HCEC 1CT (cell line): ENCODE results near the gene ZSCAN21.

ENCODE experiments used
- DNase-seq: peaks from one replicate; pipeline ENCODE4 v3.0.0-alpha.2; 2017

The ZSCAN21 gene

DNA sequence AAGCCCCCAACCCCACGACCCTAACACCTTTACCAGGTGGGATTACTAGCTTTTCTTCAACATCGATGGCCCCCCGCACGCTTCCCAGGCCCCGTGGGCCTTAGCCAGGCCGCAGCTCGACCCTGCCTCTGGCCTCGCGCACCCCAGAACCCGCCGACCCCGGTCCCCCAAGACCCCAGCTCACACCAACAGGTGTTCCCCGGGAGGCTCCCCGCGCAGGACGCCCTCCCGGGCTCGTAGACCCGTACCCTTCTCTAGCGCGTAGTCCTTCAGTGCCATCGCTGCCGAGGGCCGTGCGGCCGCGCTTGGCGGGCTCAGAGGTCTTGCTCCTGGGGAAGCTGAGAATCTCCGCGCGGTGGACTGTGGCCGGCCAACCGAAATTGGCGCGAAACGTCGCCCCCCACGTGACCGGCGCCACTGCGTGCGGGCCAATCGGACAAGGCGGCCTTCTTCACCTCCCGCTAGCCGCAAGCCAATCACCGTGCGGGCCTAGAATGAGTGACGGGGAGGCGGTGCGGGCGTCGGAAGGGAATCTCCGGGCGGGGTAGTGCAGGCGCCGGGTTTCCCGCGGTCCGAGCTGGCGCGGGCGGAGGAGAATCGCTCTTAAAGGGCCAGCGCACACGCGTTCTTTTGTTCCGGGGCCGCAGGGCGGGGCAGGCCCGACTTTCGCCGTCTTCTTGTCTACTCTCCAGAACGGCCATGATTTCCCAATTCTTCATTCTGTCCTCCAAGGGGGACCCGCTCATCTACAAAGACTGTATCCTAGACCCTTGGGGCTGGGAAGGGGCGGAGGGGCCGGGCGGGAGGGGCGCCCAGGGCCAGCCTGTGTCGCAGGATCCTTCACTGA, 51.7 kb downstream of the ZSCAN21 start, which contains the start of the genes AP4M1 and MCM7:
AP4M1 (plus strand) TSS at position 628 of the 847 bp plus-strand sequence; CDS start at position 700, 72 bp downstream.
MCM7 (minus strand) TSS at position 382 of the 847 bp plus-strand sequence; CDS start at position 279, 103 bp downstream.
- peak; percentile 100 for DNase-seq

DNA sequence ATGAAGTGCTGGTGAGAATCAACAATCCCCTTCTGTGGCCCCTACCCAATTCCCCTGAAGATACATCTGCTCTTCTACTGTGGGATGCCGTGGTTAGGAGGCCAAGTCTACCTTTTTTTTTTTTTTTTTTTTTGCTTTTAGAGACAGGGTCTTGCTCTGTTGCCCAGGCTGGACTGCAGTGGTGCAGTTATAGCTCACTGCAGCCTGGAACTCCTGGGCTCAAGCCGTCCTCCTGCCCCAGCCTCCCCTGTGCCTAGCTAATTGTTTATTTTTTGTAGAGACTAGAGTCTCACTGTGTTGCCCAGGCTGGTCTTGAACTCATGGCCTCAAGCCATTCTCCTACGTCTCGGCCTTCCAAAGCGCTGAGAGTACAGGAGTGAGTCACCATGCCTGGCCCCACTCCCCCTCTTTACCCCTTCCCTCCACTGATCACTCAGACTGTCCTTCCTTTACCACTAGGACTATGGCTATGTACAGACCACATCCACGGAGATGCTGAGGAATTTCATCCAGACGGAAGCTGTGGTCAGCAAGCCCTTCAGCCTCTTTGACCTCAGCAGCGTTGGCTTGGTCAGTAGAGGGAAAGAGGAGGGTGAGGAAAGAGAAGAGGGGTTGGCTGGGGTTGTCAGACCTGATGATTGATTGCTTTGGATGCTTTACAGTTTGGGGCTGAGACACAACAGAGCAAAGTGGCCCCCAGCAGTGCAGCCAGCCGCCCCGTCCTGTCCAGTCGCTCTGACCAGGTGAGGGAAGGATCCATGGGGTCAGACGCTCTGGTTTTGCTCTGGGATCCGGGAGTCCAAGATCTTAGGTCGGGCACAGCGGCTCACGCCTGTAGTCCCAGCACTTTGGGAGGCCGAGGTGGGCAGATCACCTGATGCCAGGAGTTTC, 53.6 kb downstream of the ZSCAN21 start:
- DNase-seq = peak; percentile 98

DNA sequence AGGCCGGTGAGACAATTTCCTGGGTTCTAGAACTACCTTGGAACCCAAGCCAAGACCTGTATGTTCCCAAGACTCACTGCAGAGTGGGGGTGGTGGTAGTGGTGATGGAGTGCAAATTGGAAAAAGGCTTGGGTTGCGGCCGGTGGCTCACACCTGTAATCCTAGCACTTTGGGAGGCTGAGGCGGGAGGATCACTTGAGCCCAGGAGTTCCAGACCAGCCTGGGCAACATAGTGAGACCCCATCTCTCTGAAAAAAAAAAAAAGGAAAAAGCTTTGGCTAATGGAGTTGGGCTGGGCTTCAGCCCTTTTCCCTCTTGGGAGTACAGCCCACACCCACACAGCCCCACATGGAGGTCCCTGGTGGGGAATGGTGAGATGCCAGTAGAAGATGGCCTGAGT, 56.0 kb downstream of the ZSCAN21 start:
- DNase-seq = no peak

GRCh38 chr7:100106633-100107032, 57.1 kb downstream of the ZSCAN21 start:
- DNase-seq = no peak

DNA sequence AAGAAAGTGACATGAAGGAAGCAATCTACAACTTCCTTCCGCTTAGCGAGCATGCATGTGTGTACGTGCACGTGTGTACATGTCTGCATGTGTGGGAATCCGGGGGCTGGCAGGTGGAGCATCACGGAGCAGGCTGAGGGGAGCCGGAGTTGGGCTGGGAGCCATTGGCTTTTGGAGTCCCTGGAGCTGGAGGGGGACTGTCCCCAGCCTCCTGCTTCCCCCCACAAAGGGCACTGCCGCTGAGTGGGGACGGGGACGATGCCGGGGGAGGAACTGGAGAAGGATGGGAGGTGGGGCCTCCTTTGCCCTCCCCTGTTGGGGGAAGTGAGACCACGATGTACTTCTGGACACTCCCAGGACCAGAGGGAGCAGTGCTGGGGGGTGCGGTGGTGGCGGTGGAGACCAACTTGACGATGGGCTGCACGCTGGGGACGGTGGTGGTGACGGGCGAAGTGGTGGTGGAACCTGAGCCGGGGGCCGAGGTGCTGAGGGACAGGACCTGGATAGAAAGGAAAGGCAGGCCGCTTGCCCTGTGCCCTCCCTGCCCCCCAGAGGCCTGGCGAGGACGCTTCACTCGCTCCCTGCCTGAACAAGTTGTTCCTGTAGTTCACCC, 57.7 kb downstream of the ZSCAN21 start:
- DNase-seq = no peak

- no peak for DNase-seq
Observed at GRCh38 chr7:100107890-100108289, 58.3 kb downstream of the ZSCAN21 start.

- DNase-seq = no peak
Observed at GRCh38 chr7:100109521-100110163, 60.1 kb downstream of the ZSCAN21 start.

DNA sequence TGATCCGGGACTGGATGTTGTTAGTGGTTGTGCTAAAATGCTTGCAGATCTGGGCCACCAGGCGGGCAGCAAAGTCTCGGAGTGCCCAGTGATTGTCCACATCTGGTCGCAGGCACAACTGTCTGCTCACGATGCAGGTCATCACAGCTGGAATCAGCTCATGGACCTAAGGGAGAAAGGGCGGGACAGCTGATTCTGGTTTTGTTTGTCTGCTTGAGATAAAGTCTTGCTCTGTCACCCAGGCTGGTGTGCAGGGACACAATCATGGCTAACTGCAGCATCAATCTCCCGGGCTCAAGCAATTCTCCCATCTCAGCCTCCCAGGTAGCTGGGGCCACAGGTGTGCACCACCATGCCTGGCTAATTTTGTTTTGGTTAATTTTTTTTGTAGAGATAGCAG, 61.6 kb downstream of the ZSCAN21 start:
- no peak for DNase-seq

DNA sequence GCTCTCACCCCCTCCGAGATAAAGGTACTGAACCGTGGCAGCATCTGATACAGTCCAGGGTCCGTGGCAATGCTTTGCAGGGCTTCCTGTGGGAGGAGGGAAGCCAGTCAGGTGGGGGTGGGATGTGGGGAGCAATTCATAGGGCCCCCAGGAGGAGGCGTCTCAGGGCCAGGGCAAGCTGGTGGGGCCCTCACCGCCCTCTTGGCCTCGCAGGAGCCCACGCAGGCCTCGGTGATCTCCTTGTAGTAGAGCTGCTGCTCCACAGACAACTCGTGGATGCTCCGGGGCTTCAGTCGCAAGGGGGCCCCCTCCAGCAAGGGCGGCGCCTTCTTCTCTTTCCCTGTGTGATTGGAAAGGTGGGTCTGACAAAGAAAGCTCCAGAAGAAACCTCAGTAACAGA, 62.3 kb downstream of the ZSCAN21 start:
- DNase-seq = no peak
